Measurements from ENCODE around the gene MBOAT1.

DNA sequence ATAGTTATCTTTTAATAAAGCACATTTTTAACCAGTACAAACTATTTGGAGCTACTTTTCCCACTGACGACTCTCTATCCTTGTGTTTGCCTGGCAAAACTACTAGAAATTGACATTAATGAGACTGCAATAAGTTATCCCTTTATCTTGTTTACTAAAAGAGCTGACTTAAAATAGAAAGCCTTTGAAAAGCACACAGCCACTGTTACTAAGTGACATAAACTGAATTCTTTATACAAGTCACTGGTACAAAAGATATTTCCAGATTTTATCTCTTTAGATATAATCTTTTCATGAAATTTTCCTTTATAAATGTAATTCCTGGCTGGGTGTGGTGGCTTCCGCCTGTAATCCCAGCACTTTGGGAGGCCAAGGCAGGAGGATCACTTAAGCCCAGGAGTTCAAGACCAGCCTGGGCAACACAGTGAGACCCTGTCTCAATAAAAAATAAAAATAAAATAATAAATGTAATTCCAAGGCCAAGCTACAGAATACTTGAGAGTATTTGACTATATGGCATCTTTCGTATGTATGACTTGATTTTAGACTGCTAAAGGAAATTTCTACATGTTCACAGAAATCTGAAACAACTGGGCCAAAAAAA lies 9.5 kb downstream of the MBOAT1 start:
- TF ChIP-seq, protein P1, sequence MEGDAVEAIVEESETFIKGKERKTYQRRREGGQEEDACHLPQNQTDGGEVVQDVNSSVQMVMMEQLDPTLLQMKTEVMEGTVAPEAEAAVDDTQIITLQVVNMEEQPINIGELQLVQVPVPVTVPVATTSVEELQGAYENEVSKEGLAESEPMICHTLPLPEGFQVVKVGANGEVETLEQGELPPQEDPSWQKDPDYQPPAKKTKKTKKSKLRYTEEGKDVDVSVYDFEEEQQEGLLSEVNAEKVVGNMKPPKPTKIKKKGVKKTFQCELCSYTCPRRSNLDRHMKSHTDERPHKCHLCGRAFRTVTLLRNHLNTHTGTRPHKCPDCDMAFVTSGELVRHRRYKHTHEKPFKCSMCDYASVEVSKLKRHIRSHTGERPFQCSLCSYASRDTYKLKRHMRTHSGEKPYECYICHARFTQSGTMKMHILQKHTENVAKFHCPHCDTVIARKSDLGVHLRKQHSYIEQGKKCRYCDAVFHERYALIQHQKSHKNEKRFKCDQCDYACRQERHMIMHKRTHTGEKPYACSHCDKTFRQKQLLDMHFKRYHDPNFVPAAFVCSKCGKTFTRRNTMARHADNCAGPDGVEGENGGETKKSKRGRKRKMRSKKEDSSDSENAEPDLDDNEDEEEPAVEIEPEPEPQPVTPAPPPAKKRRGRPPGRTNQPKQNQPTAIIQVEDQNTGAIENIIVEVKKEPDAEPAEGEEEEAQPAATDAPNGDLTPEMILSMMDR (IDR thresholded peaks at IDR 0.05) = no peak
- TF ChIP-seq POLR2A (IDR thresholded peaks at IDR 0.05) = no peak
